ENCODE results near the gene FAM81A. TPM values are rescaled to one million over a fixed set of nuclear protein-coding genes. Genes with fewer than 3 reads are reported as not detected.
A peak's percentile ranks its signal among the peaks of the same experiment; 100 is the strongest.

FAM81A gene
- polyA plus RNA-seq, 1 donor from 2014 or later = 5.0 TPM

- no peak overlapping the region for H3K4me2 ChIP-seq (ENCODE audit: low read length)
- H3K4me3 ChIP-seq (ENCODE audit: low read length) = no peak overlapping the region
- no peaks in the 10 kb centered on the region for H3K9me3 ChIP-seq (ENCODE audit: low read length)
- no peaks in the 10 kb centered on the region for H4K20me1 ChIP-seq (ENCODE audit: insufficient read depth)
- H3F3A ChIP-seq (ENCODE audit: insufficient read depth, low read length, poor library complexity, severe bottlenecking) = no peaks in the 10 kb centered on the region
- no peaks in the 10 kb centered on the region for H3K27me3 ChIP-seq (ENCODE audit: insufficient read depth, low read depth, low read length)
- H3K9ac ChIP-seq (ENCODE audit: low read length) = no peak overlapping the region
- no peaks in the 10 kb centered on the region for H3K9me2 ChIP-seq (ENCODE audit: insufficient read depth, low read length)
- H3K27ac ChIP-seq (ENCODE audit: low read length) = no peak overlapping the region
- no peak for TF ChIP-seq RAD21 (conservative IDR thresholded peaks at IDR 0.05)
- no peak for TF ChIP-seq EZH2 (IDR thresholded peaks at IDR 0.05; ENCODE audit: borderline replicate concordance, insufficient read depth, low read length, poor library complexity, severe bottlenecking)
- no peak for TF ChIP-seq MXI1 (conservative IDR thresholded peaks at IDR 0.05; ENCODE audit: poor library complexity, severe bottlenecking)
- no peak for TF ChIP-seq SMC3 (conservative IDR thresholded peaks at IDR 0.05; ENCODE audit: poor library complexity)
- no peak for TF ChIP-seq POLR2AphosphoS5 (IDR thresholded peaks at IDR 0.05)
- TF ChIP-seq REST (IDR thresholded peaks at IDR 0.05; ENCODE audit: borderline replicate concordance) = no peak
- no peak for TF ChIP-seq EP300 (conservative IDR thresholded peaks at IDR 0.05; ENCODE audit: poor library complexity, severe bottlenecking)
- TF ChIP-seq, protein P1, sequence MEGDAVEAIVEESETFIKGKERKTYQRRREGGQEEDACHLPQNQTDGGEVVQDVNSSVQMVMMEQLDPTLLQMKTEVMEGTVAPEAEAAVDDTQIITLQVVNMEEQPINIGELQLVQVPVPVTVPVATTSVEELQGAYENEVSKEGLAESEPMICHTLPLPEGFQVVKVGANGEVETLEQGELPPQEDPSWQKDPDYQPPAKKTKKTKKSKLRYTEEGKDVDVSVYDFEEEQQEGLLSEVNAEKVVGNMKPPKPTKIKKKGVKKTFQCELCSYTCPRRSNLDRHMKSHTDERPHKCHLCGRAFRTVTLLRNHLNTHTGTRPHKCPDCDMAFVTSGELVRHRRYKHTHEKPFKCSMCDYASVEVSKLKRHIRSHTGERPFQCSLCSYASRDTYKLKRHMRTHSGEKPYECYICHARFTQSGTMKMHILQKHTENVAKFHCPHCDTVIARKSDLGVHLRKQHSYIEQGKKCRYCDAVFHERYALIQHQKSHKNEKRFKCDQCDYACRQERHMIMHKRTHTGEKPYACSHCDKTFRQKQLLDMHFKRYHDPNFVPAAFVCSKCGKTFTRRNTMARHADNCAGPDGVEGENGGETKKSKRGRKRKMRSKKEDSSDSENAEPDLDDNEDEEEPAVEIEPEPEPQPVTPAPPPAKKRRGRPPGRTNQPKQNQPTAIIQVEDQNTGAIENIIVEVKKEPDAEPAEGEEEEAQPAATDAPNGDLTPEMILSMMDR (IDR thresholded peaks at IDR 0.05; ENCODE audit: poor library complexity, severe bottlenecking) = no peak
- TF ChIP-seq TAF1 (IDR thresholded peaks at IDR 0.05; ENCODE audit: low read depth) = no peak
- no peak overlapping the region for H2AFZ ChIP-seq (ENCODE audit: low read depth, low read length)
- H3K79me2 ChIP-seq (replicated peaks; ENCODE audit: insufficient read depth, low read length) = no peaks in the 10 kb centered on the region
- no peaks in the 10 kb centered on the region for H3K36me3 ChIP-seq (ENCODE audit: insufficient read depth, low read length)
Measured at GRCh38 chr15:59528429-59528828, 90.4 kb downstream of the FAM81A start.

- Histone ChIP-seq H3K4me3 (ENCODE audit: low read length) (no peak overlapping the region), H3K9me3 (ENCODE audit: low read length) (no peaks in the 10 kb centered on the region), H3K27ac (ENCODE audit: low read length) (no peak overlapping the region), H3K9ac (ENCODE audit: low read length) (no peak overlapping the region), H3K4me2 (ENCODE audit: low read length) (no peak overlapping the region), H4K20me1 (ENCODE audit: insufficient read depth) (no peaks in the 10 kb centered on the region), H3K27me3 (ENCODE audit: insufficient read depth, low read depth, low read length) (no peaks in the 10 kb centered on the region), H3K9me2 (ENCODE audit: insufficient read depth, low read length) (no peaks in the 10 kb centered on the region), H2AFZ (ENCODE audit: low read depth, low read length) (no peak overlapping the region), H3F3A (ENCODE audit: insufficient read depth, low read length, poor library complexity, severe bottlenecking) (no peaks in the 10 kb centered on the region), H3K79me2 (replicated peaks; ENCODE audit: insufficient read depth, low read length) (no peaks in the 10 kb centered on the region), H3K36me3 (ENCODE audit: insufficient read depth, low read length) (no peaks in the 10 kb centered on the region)
- TF ChIP-seq, protein P1 (IDR thresholded peaks at IDR 0.05; ENCODE audit: poor library complexity, severe bottlenecking) = peak; percentile 92
- TF ChIP-seq SMC3 (conservative IDR thresholded peaks at IDR 0.05; ENCODE audit: poor library complexity) (peak; percentile 89), EP300 (conservative IDR thresholded peaks at IDR 0.05; ENCODE audit: poor library complexity, severe bottlenecking) (no peak), RAD21 (conservative IDR thresholded peaks at IDR 0.05) (peak; percentile 96)
Measured at GRCh38 chr15:59528961-59529402, 91.0 kb downstream of the FAM81A start.
